HG03064 (cell line): ENCODE data around the gene LINGO4.

ENCODE experiments used
- ATAC-seq: cut with Tn5 transposase; IDR thresholded peaks from one replicate; pipeline ENCODE4 v1.9.1; 2021; ENCODE audit warnings: low read depth; ENCODE audit not compliant: unreplicated experiment

Gene LINGO4

GRCh38 chr1:151805066-151805820, at the start of gene LINGO4:
Gene LINGO4 (minus strand): TSS chr1:151805419. CDS start chr1:151802704, 2,715 bp downstream.
- no peak for ATAC-seq

DNA sequence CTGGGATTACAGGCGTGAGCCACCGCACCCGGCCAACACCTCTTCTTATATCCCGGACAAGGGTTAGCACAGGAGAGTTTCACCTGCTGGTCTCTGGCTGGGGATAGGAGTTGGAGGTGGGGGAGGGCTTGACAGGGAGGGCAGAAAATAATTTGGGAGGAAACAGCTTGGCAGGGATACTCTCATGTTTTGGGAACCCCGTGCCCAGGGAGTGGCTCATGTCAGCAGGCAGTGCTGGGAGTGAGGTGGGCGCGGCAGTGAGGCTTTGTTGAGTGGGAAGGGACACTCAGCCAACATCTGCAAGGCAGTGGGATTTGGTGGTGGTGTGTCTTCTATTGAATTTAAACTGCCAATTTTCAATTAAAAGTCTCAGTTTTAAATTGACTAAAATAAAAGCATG, 49.4 kb upstream of the LINGO4 start:
- ATAC-seq: no peak

DNA sequence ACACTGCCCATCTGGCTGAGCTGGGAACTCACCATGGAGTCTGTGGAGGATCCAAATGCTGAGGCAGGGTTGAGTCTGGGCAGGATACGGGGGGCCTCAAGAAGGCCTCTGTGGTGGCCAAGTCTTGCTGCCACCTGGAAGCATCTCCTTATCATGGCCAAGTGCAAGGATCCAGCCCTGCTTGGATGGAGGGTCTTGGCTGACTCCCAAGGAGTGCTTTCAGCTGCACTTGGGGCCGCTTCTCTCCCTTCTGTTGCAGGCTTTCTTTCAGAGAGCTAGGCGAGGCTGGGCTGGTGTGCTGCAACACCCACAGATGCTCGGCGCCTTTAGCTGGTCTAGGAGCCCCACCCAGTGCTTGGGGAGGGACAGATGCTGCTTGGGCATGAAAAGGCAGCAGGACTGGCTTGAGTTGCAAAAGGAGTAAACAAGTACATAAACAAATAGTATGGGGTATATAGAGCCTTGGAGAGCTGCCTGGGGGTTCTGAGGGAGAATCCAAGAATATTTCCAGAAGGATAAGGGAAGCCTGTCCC, 48.3 kb upstream of the LINGO4 start, which contains the start of gene THEM5:
THEM5 (minus strand) TSS at position 302 of the 533 bp plus-strand sequence; CDS start at position 155, 147 bp downstream.
- ATAC-seq: no peak

GRCh38 chr1:151852733-151853132, 47.5 kb upstream of the LINGO4 start:
- no peak for ATAC-seq

- no peak for ATAC-seq
These were observed 46.7 kb upstream of the LINGO4 start for GRCh38 chr1:151851886-151852285.

DNA sequence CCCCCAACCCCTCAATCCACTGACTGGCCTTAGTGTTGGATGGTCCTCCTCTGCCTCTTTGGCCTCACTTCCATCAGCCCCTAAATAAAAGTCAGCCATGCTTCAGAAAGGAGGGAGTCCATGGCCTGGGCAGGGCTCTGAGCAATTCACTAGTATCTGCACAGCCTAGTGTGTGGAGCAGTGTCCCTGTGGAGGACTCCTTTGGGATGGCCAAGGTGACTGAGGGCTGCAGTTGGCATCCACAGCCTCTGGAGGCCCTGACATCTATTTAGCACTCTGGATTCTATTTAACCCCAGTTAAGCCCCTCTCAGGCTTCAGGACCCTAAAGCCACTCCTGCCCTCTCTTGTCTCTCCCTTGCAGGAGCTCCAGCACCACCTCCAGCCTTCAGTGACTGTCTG, 44.7 kb upstream of the LINGO4 start:
- ATAC-seq: no peak

- no peak for ATAC-seq
These were observed 43.9 kb upstream of the LINGO4 start for GRCh38 chr1:151849126-151849525.

GRCh38 chr1:151847867-151848596, 42.8 kb upstream of the LINGO4 start:
- no peak for ATAC-seq

- no peak for ATAC-seq
These were observed 41.5 kb upstream of the LINGO4 start for GRCh38 chr1:151846686-151847237.

DNA sequence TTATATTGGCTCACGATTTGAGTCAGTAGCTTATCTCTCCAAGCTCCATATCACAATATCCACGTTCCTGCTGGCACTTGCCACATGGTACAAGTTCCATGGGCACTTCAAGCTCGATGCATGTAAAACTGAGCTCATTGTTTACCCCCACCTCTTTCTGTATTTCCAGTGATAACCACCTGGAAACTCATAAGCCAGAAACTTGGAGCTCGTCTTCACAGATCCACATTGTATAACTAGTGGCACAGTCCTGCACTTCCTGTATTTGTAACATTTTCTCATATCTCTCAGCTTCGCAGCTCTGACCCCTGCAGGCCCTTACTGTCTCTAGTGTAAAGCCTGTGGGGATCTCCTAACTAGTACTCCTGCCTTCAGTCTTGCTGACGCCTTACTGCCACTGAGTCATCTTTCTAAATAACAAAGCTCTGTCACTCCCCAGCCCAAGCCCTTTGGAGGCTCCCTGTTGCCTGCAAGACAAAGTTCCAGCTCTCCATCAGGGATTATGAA, 40.9 kb upstream of the LINGO4 start:
- ATAC-seq: no peak

- ATAC-seq: no peak
These were observed 38.2 kb upstream of the LINGO4 start for GRCh38 chr1:151843398-151843797.

DNA sequence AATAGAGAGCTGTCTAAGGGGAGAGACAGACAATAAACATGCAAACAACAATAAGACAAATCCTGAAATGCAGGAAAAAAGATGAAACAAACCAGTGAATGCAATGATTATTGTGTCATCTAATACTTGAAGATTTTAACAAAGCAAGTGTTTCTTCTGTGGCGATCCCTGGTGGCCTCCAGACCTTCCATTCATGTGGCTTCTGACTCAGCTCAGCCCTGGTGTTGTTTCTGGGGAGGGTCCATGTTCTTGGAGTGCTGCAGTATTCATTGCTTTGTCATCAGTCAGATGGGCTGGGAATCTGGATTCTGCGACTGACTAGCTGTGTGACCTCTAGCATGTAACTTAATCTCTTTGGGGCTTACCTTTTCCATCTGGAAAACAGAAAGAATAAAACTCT, 35.9 kb upstream of the LINGO4 start:
- no peak for ATAC-seq

DNA sequence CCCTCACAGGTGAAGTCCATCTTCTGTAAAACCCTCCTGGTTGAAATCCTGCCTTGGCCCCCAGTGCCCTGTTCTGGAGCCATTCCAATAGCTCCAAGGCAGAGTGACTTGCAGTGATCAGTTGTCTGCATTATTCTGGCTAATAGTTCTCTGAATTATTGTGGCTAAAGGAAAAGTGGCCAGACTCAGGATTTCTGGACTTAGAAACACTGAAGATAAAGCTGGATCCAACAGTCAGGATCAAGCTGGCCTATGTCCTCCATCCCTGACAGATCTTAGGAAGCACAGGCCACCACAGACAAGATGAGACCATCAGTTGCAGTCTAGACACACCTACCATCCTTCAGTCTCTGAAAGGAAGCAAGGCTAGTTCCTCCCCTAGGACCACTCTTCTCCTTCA, 35.2 kb upstream of the LINGO4 start:
- no peak for ATAC-seq

GRCh38 chr1:151839457-151840403, 34.5 kb upstream of the LINGO4 start, which contains the start of gene C2CD4D:
Gene C2CD4D (minus strand): TSS chr1:151839820. CDS start chr1:151838989, 831 bp downstream.
- no peak for ATAC-seq

GRCh38 chr1:151839082-151839412, 33.8 kb upstream of the LINGO4 start:
- ATAC-seq: no peak

DNA sequence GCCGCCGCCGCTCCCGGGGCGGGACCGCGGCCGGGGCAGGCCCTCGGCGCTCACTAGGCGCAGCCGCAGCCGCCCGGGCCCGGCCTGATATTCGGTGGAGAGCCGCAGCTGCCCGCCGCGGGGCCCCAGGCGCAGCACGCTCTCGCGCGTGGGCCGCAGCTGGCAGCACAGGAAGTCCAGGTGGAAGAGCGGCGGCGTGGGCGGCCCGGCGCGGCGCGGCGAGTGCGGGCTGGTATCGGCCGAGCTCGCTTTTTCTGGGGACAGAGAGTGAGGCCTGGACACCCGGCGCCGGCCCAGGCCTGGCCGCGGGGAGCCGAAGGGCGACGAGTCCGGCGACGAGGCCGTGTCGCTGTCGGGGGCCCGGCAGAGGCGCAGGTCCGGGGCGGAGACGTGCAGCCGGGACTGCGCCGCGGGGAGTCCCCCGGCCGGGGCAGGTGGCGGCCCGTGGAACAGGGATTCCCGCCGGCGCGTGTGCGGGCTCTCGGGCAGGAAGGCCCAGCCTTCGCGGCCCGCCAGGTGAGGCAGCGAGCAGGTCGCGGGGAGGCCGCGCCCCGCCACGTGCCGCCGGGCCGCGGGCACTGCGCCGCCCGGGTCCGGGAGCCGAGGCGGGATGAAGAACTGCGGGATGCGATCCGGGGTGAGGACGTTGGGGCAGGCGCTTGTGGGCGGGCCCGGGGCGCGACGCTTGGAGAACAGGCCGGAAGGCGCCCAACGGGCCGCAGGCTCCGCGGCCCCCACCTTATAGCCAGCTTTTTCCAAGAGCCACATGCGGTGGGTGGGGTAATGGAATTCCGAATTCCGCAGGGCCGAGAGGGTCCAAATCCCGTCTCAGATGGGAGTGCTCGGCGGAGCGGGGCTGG, 33.2 kb upstream of the LINGO4 start:
- ATAC-seq: no peak

DNA sequence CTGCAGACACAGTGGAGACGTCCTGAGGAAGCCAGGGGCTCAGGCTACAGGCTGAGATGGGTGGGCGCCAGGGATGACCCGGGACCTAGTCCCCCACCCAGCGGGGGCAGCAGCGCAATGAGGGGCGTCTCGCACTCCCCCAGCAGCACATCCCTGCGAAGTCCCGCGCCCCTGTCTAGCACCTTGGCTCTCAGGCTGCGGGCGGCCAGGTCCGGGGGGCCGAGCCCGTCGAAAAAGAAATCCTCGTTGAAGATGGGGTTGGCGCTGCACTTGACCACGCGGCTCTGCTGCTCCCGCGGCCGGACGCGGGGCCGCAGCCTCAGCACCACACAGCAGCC, 32.6 kb upstream of the LINGO4 start:
- ATAC-seq: no peak

DNA sequence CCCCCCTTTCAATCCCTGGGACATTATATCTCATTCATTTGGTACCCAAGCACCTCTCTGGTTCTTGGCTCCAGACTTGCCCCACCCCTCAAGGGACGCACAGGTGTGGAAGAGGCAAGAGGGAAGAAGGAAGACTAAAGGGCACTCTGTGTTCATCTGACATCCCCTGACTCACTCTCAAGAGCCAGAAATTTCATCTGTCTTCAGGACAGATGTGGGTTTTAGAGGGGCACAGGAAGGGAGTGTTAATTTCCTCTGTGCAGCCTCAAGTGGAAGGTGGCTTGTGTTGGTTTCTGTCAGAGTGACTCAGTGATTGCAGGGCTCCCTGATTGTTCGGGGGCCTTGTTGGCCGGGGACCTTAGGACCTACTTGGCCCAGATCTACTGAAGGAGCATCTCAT, 32.0 kb upstream of the LINGO4 start:
- ATAC-seq: no peak

DNA sequence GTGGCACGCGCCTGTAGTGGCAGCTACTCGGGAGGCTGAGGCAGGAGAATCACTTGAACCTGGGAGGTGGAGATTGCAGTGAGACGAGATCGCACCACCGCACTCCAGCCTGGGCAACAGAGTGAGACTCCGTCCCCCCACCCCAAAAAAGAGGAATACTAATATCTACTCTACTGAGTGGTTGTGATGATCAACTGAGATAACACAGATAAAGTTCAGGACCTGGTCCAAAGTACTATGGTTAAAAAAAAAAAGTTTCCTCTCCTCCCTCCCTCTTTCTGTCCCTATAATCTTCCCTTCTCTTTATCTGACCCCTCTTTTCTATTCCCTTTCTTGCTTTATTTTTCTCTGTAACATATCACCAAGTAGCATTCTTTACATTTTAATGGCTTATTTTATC, 30.4 kb upstream of the LINGO4 start:
- ATAC-seq: no peak
